Prostate gland (tissue), 2 donors: ENCODE data around the gene SYNPO2.

Experiments used
- POLR2AphosphoS5 ChIP-seq: sonication (generic); formaldehyde crosslinking; IDR thresholded peaks from one replicate; pipeline ENCODE4 v1.6.1; 2017; ENCODE audit warnings: antibody characterized with exemption
- TF ChIP-seq, protein P1 (sequence below), 4 experiments: fragments of 200-600 bp in 2 of 4; fragments of 450-650 bp in 2 of 4; sonication (generic) in 2 of 4; IDR thresholded peaks; 1 replicate in 3 of 4; 2 replicates in 1 of 4; pipeline ENCODE4 v1.5.1; 2016 to 2019; ENCODE audit warnings: antibody characterized with exemption in 4 of 4, mild to moderate bottlenecking in 2 of 4, moderate library complexity in 2 of 4

DNA sequence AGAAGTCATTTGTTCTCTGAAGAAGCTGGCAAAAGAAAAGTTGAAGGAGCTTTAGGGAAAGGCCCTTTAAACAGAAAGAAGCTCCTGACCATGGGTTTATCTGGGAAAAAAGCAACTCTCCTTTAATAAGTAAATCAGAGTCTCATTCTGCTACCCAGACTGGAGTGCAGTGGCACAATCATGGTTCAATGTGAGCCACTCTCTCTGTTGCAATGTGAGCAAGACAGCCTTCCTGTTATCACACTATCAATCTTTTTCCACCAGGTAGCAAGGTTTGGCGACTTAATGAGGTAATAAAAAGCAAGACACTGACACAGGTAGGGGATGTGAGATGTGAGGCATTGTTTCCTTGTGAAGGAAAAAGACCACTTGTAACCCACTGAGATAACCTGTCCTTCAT lies 111.3 kb downstream of the SYNPO2 start:
- TF ChIP-seq, protein P1, sequence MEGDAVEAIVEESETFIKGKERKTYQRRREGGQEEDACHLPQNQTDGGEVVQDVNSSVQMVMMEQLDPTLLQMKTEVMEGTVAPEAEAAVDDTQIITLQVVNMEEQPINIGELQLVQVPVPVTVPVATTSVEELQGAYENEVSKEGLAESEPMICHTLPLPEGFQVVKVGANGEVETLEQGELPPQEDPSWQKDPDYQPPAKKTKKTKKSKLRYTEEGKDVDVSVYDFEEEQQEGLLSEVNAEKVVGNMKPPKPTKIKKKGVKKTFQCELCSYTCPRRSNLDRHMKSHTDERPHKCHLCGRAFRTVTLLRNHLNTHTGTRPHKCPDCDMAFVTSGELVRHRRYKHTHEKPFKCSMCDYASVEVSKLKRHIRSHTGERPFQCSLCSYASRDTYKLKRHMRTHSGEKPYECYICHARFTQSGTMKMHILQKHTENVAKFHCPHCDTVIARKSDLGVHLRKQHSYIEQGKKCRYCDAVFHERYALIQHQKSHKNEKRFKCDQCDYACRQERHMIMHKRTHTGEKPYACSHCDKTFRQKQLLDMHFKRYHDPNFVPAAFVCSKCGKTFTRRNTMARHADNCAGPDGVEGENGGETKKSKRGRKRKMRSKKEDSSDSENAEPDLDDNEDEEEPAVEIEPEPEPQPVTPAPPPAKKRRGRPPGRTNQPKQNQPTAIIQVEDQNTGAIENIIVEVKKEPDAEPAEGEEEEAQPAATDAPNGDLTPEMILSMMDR (IDR thresholded peaks at IDR 0.05) = no peak
- TF ChIP-seq POLR2AphosphoS5 = no peak
